T-helper 17 cell (primary cell): ENCODE measurements around the gene MGST3. TPM values are rescaled to one million over a fixed set of nuclear protein-coding genes. Genes with fewer than 3 reads are reported as not detected.
"Not testable (repeated sequence)": the region's sequence is repeated elsewhere in the genome, so short reads cannot be mapped to it uniquely, and the experiment has no call there.

Experiments
- ATAC-seq: fragments of 150-1000 bp; cut with Tn5 transposase; 2 replicates; pipeline ENCODE4 v1.10.0; 2021; ENCODE audit warnings: mild to moderate bottlenecking, moderate library complexity
- DNase-seq, 3 donors: peaks; one replicate each; pipeline versions ENCODE4 v3.0.0 to v3.0.0-alpha.2; 2020 to 2021
- H3K9me3 ChIP-seq: one replicate; pipeline ENCODE4 v1.7.0; 2013; ENCODE audit warnings: low read length, mild to moderate bottlenecking; ENCODE audit not compliant: control insufficient read depth, poor library complexity, severe bottlenecking
- H3K27ac Mint-ChIP-seq: one replicate; pipeline ENCODE4 v1.8.0; 2022; ENCODE audit warnings: mild to moderate bottlenecking, moderate library complexity, mixed read lengths
- H3K27me3 Mint-ChIP-seq: one replicate; pipeline ENCODE4 v1.8.0; 2022; ENCODE audit warnings: mixed read lengths
- H3K36me3 Mint-ChIP-seq: one replicate; pipeline ENCODE4 v1.8.0; 2022; ENCODE audit warnings: low read depth, mixed read lengths
- H3K4me1 Mint-ChIP-seq: one replicate; pipeline ENCODE4 v1.8.0; 2022; ENCODE audit warnings: mild to moderate bottlenecking, mixed read lengths
- H3K4me3 Mint-ChIP-seq: one replicate; pipeline ENCODE4 v1.8.0; 2022; ENCODE audit warnings: mild to moderate bottlenecking, moderate library complexity, mixed read lengths
- total RNA-seq, 4 donors: library from RNA in 2 of 4; stranded (reverse) in 2 of 4; gene quantifications; one replicate each; pipeline ENCODE4 v1.2.3 and lab custom pipeline; 2022 to 2026

MGST3 gene
- total RNA-seq, 2 donors from 2014 or later, result 27.2 to 42.1 TPM

GRCh38 chr1:165648919-165649572, 18.0 kb downstream of the MGST3 start:
- Mint-ChIP-seq H3K27me3 (no peaks in the 10 kb centered on the region), H3K4me1 (peaks cover 20% of the 10 kb centered on the region), H3K27ac (no peak overlapping the region), H3K4me3 (no peak overlapping the region), H3K36me3 (peaks cover 3% of the 10 kb centered on the region)
- ATAC-seq, result no peak
- DNase-seq, result no peak
- no peaks in the 10 kb centered on the region for H3K9me3 ChIP-seq

GRCh38 chr1:165650981-165651625, 20.1 kb downstream of the MGST3 start:
- H3K4me3 Mint-ChIP-seq, result no peak overlapping the region
- no peak for ATAC-seq
- no peak for DNase-seq
- H3K9me3 ChIP-seq, result no peaks in the 10 kb centered on the region
- no peak overlapping the region for H3K27ac Mint-ChIP-seq
- H3K4me1 Mint-ChIP-seq, result peaks cover 16% of the 10 kb centered on the region
- no peaks in the 10 kb centered on the region for H3K27me3 Mint-ChIP-seq
- H3K36me3 Mint-ChIP-seq, result peaks cover 3% of the 10 kb centered on the region

DNA sequence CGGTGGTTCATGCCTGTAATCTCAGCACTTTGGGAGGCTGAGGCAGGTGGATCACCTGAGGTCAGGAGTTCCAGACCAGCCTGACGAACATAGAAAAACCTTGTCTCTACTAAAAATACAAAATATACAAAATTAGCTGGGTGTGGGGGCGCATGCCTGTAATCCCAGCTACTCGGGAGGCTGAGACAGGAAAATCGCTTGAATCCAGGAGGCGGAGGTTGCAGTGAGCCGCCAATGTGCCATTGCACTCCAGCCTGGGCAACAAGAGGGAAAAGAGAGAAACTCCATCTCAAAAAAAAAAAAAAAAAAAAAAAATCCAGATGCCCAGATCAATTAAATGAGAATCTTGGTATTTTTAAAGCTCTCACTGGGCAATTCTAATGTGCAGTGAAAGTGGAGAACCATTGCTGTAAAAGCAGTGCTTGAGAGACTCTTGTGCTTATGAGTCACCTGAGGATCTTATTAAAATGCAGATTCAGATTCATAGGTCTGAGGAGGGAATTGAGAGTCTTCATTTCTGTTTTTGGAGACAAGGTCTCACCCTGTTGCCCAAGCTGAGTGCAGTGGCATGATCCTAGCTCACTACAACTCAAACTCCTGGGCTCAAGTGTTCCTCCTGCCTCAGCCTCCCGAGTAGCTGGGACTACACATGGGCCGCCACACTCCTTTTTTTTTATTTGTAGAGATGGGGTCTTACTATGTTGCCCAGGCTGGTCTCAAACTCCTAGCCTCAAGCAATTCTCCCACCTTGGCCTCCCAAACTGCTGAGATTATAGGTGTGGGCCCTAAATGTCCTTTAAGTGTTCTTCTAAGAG, 27.9 kb downstream of the MGST3 start:
- not testable (repeated sequence) for H3K27ac Mint-ChIP-seq, H3K36me3 Mint-ChIP-seq, H3K27me3 Mint-ChIP-seq, DNase-seq, H3K9me3 ChIP-seq, H3K4me3 Mint-ChIP-seq, H3K4me1 Mint-ChIP-seq, ATAC-seq

- no peak overlapping the region for H3K4me3 Mint-ChIP-seq
- DNase-seq, result no peak
- H3K9me3 ChIP-seq, result no peaks in the 10 kb centered on the region
- H3K27me3 Mint-ChIP-seq, result no peaks in the 10 kb centered on the region
- H3K4me1 Mint-ChIP-seq, result peaks cover 2% of the 10 kb centered on the region
- H3K36me3 Mint-ChIP-seq, result peaks cover 2% of the 10 kb centered on the region
- H3K27ac Mint-ChIP-seq, result no peak overlapping the region
- ATAC-seq, result no peak
Measured at GRCh38 chr1:165659581-165659895, 28.5 kb downstream of the MGST3 start.

- no peaks in the 10 kb centered on the region for H3K9me3 ChIP-seq
- no peak for ATAC-seq
- H3K27me3 Mint-ChIP-seq, result no peaks in the 10 kb centered on the region
- no peak for DNase-seq
- no peak overlapping the region for H3K4me3 Mint-ChIP-seq
- H3K27ac Mint-ChIP-seq, result no peak overlapping the region
- peaks cover 5% of the 10 kb centered on the region for H3K36me3 Mint-ChIP-seq
- H3K4me1 Mint-ChIP-seq, result no peaks in the 10 kb centered on the region
Measured at GRCh38 chr1:165661703-165662102, 30.7 kb downstream of the MGST3 start.

DNA sequence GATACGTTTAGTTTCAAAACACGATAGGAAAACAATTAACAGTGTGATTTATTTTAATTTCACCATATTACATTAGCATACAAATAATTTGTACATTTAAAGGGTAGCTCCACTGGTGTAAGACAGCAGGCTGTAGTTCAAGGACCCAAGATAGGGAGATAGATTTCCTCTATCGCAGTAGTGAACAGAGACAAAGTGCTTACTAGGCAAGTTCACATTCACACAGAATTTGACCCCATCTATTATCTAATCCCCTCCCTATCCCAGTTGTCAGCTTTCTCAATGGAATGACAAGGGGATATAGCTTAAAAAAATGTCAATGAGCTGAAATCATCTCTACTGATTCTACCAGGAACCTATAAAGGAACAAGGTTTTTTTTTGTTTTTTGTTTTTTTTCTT, 31.2 kb downstream of the MGST3 start:
- DNase-seq (no peak), ATAC-seq (no peak)
- H3K36me3 Mint-ChIP-seq, result peaks cover 5% of the 10 kb centered on the region
- H3K27ac Mint-ChIP-seq, result no peak overlapping the region
- H3K9me3 ChIP-seq, result no peaks in the 10 kb centered on the region
- H3K4me1 Mint-ChIP-seq, result no peaks in the 10 kb centered on the region
- H3K4me3 Mint-ChIP-seq, result no peak overlapping the region
- H3K27me3 Mint-ChIP-seq, result no peaks in the 10 kb centered on the region

- H3K4me3 Mint-ChIP-seq, result no peak overlapping the region
- H3K27ac Mint-ChIP-seq, result no peak overlapping the region
- no peaks in the 10 kb centered on the region for H3K9me3 ChIP-seq
- ATAC-seq (no peak), DNase-seq (no peak)
- H3K36me3 Mint-ChIP-seq, result peaks cover 4% of the 10 kb centered on the region
- peaks cover 6% of the 10 kb centered on the region for H3K4me1 Mint-ChIP-seq
- H3K27me3 Mint-ChIP-seq, result no peaks in the 10 kb centered on the region
Measured at GRCh38 chr1:165666152-165666825, 35.3 kb downstream of the MGST3 start.

DNA sequence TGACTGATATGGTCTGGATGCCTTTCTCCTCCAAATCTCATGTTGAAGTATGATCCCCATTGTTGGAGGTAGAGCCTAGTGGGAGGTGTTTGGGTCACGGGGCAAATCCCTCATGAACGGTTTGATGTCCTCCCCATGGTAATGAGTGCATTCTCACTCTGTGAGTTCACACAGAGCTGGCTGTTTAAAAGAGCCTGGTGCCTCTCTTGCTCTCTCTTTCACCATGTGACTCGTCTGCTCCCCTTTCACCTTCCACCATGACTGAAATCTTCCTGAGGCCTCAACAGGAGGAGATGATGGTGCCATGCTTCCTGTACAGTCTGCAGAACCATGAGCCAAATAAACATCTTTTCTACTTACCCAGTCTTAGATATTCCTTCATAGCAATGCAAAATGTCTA, 37.1 kb downstream of the MGST3 start:
- Mint-ChIP-seq H3K4me1 (peaks cover 8% of the 10 kb centered on the region), H3K4me3 (no peak overlapping the region), H3K36me3 (peaks cover 11% of the 10 kb centered on the region), H3K27me3 (no peaks in the 10 kb centered on the region), H3K27ac (peak overlapping the region; percentile 24)
- H3K9me3 ChIP-seq, result no peaks in the 10 kb centered on the region
- ATAC-seq (no peak), DNase-seq (no peak)

- Mint-ChIP-seq H3K27ac (peak overlapping the region; percentile 27), H3K4me1 (peaks cover 10% of the 10 kb centered on the region), H3K4me3 (no peak overlapping the region), H3K27me3 (no peaks in the 10 kb centered on the region), H3K36me3 (peaks cover 13% of the 10 kb centered on the region)
- ATAC-seq (no peak), DNase-seq (no peak)
- H3K9me3 ChIP-seq, result no peaks in the 10 kb centered on the region
Measured at GRCh38 chr1:165671526-165671925, 40.5 kb downstream of the MGST3 start.

- Mint-ChIP-seq H3K4me1 (peaks cover 12% of the 10 kb centered on the region), H3K36me3 (peaks cover 12% of the 10 kb centered on the region), H3K27me3 (no peaks in the 10 kb centered on the region), H3K27ac (no peak overlapping the region), H3K4me3 (no peak overlapping the region)
- no peaks in the 10 kb centered on the region for H3K9me3 ChIP-seq
- ATAC-seq, result no peak
- no peak for DNase-seq
Measured at GRCh38 chr1:165674599-165674998, 43.6 kb downstream of the MGST3 start.

GRCh38 chr1:165675794-165676193, 44.8 kb downstream of the MGST3 start:
- no peak for ATAC-seq
- Mint-ChIP-seq H3K4me1 (peaks cover 12% of the 10 kb centered on the region), H3K27ac (peak overlapping the region; percentile 90), H3K4me3 (no peak overlapping the region), H3K27me3 (no peaks in the 10 kb centered on the region), H3K36me3 (peaks cover 12% of the 10 kb centered on the region)
- H3K9me3 ChIP-seq, result no peaks in the 10 kb centered on the region
- no peak for DNase-seq

GRCh38 chr1:165678509-165678908, 47.5 kb downstream of the MGST3 start:
- peak; percentile 83 for ATAC-seq
- H3K9me3 ChIP-seq, result no peaks in the 10 kb centered on the region
- Mint-ChIP-seq H3K4me1 (peaks cover 9% of the 10 kb centered on the region), H3K36me3 (peaks cover 13% of the 10 kb centered on the region), H3K27ac (peak overlapping the region; percentile 53), H3K4me3 (no peak overlapping the region), H3K27me3 (no peaks in the 10 kb centered on the region)
- no peak for DNase-seq
